ENCODE results near the gene EVC2. TPM values are rescaled to one million over a fixed set of nuclear protein-coding genes. Genes with fewer than 3 reads are reported as not detected.

The EVC2 gene
- total RNA-seq, 2 donors from 2014 or later: 0.49 to 0.93 TPM

DNA sequence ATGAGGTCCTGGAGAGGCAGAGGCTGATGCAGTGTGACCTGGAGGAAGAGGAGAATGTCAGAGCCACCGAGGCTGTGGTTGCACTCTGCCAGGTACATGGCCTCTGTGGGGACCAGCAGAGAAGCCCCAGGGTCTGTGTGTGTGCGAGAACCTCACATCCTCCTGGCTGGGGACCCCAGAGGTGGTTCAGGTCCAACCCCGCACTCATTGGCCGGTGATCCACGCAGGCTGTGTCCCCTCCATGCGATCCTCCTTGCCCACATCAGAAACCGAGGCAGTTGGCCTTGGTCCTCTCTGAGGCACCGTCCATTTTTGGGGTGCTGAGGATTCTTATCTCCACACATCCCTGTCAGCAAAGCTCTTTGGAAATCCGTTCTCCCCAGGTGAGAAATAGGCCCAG, 47.9 kb upstream of the EVC2 start:
- intact Hi-C loops (cut with DNase I): no loop called here
- Histone ChIP-seq H3K4me1 (no peaks in the 10 kb centered on the region), H3K9me3 (no peaks in the 10 kb centered on the region), H3K27ac (no peak overlapping the region), H3K36me3 (no peaks in the 10 kb centered on the region), H3K27me3 (no peaks in the 10 kb centered on the region), H3K4me3 (no peak overlapping the region), H3K9ac (ENCODE audit: low read depth in 2 of 2, low read length in 2 of 2) (no peak overlapping the region)
- TF ChIP-seq, protein P1, sequence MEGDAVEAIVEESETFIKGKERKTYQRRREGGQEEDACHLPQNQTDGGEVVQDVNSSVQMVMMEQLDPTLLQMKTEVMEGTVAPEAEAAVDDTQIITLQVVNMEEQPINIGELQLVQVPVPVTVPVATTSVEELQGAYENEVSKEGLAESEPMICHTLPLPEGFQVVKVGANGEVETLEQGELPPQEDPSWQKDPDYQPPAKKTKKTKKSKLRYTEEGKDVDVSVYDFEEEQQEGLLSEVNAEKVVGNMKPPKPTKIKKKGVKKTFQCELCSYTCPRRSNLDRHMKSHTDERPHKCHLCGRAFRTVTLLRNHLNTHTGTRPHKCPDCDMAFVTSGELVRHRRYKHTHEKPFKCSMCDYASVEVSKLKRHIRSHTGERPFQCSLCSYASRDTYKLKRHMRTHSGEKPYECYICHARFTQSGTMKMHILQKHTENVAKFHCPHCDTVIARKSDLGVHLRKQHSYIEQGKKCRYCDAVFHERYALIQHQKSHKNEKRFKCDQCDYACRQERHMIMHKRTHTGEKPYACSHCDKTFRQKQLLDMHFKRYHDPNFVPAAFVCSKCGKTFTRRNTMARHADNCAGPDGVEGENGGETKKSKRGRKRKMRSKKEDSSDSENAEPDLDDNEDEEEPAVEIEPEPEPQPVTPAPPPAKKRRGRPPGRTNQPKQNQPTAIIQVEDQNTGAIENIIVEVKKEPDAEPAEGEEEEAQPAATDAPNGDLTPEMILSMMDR (IDR thresholded peaks at IDR 0.05): no peak
- DNase-seq: peak; percentile 5

DNA sequence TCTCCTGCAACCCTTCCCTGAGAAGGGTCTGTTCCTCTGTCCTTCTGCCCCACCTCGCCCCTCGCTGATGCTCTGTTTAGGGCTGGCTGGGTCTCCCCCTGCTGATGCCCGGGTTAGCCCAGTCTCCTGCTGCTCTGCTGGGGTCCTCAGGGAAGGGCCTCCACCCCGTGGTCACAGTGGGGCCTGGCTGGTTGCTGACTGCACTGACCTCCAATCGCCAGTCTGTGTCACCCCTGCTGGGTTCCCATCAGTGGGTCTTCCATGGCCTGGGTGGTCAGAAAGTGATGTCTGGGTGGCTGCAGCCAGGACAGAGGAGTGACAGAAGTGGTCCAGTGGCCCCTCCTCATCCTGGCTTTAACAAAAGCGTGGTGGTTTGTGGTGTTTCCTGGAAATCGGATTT, 47.3 kb upstream of the EVC2 start:
- H3K36me3 ChIP-seq: no peaks in the 10 kb centered on the region
- H3K27me3 ChIP-seq: no peaks in the 10 kb centered on the region
- intact Hi-C loops (cut with DNase I): no loop called here
- no peak overlapping the region for H3K9ac ChIP-seq (ENCODE audit: low read depth in 2 of 2, low read length in 2 of 2)
- no peak overlapping the region for H3K4me3 ChIP-seq
- no peaks in the 10 kb centered on the region for H3K9me3 ChIP-seq
- no peak overlapping the region for H3K27ac ChIP-seq
- TF ChIP-seq, protein P1 (IDR thresholded peaks at IDR 0.05): no peak
- H3K4me1 ChIP-seq: no peaks in the 10 kb centered on the region
- peak; percentile 4 for DNase-seq

DNA sequence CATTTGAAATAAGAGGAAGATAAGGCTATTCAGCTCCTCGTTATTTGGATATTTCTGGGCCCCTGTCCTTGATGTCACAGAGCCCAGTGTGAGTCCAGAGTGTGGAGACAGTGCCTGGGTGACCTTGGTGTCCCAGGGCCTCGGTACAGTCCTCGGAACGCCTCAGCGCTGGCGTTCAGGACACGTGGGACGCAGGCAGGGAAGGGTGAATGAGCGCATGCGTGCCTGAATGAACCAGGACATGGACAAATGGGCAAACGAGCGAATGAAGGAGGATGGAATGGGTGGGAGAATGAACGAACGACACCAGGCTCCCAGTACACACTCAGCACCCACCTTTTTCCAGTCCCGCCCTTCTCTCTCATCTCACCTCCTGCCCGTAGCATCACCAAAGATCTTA, 46.8 kb upstream of the EVC2 start:
- Histone ChIP-seq H3K4me1 (no peaks in the 10 kb centered on the region), H3K27me3 (no peaks in the 10 kb centered on the region), H3K9ac (ENCODE audit: low read depth in 2 of 2, low read length in 2 of 2) (no peak overlapping the region), H3K36me3 (no peaks in the 10 kb centered on the region), H3K27ac (no peak overlapping the region), H3K9me3 (no peaks in the 10 kb centered on the region), H3K4me3 (no peak overlapping the region)
- DNase-seq: peak; percentile 3
- intact Hi-C loops (cut with DNase I): no loop called here
- TF ChIP-seq, protein P1 (IDR thresholded peaks at IDR 0.05): no peak

DNA sequence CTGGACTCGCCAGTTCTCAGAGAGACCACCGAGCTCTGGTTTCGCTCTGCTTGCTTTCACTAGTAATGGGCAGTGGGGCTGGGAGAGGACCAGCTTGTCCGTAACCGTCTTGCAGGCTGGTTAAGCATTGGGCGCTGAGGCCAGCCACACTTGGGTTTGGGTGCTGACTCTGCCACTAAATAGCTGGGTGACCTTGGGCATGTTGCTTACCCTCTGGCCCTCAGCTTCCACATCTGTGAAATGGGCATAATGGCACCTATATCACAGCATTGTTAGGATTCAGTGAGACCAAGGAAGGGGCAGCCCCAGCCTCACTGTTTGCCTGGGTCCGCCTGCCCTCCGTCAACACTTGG, 46.1 kb upstream of the EVC2 start:
- H3K4me3 ChIP-seq: no peak overlapping the region
- DNase-seq: no peak
- no peaks in the 10 kb centered on the region for H3K4me1 ChIP-seq
- no peak overlapping the region for H3K27ac ChIP-seq
- H3K27me3 ChIP-seq: no peaks in the 10 kb centered on the region
- intact Hi-C loops (cut with DNase I): no loop called here
- no peak overlapping the region for H3K9ac ChIP-seq (ENCODE audit: low read depth in 2 of 2, low read length in 2 of 2)
- TF ChIP-seq, protein P1 (IDR thresholded peaks at IDR 0.05): no peak
- no peaks in the 10 kb centered on the region for H3K36me3 ChIP-seq
- H3K9me3 ChIP-seq: no peaks in the 10 kb centered on the region

DNA sequence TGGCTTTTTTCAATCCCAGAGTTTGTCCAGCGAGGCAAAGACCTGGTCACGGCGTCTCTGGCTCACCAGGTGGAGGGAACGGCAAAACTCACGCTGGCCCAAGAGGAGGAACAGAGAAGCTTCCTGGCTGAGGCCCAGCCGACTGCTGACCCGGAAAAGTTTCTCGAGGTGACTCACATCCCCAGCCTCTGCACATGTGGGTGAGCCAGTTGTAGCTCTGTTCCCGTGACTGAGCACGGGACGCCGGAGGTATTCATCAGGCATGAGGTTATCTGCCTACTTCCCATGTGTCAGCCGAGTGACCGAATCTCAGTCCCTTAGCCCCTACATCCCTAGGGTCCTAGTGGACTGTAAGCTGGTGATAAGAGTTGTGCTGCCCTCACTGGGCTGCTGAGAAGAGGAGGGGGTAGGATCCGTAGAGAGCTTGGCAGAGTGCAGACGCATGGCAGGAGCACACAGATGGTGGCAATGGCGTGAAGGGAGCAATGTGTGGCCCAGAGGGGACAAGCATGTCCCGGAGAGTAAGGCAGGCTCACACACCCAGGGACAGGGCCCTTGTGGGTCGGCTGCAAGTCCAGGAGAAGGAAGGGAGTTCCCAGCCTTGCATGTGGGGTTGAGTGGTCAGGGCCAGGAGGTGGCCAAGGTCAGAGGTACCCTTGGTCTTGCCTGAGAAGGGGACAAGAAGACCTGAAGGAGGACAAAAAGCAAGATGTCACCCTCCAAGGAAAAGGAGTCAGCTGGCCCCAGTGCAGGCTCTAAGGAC, 45.6 kb upstream of the EVC2 start:
- no peaks in the 10 kb centered on the region for H3K27me3 ChIP-seq
- no peaks in the 10 kb centered on the region for H3K36me3 ChIP-seq
- TF ChIP-seq, protein P1 (IDR thresholded peaks at IDR 0.05): no peak
- no peak overlapping the region for H3K9ac ChIP-seq (ENCODE audit: low read depth in 2 of 2, low read length in 2 of 2)
- H3K27ac ChIP-seq: no peak overlapping the region
- H3K9me3 ChIP-seq: no peaks in the 10 kb centered on the region
- H3K4me1 ChIP-seq: no peaks in the 10 kb centered on the region
- intact Hi-C loops (cut with DNase I): no loop called here
- H3K4me3 ChIP-seq: no peak overlapping the region
- DNase-seq: peak; percentile 7
